HCT116 (cell line): ENCODE measurements around the gene CDK11B. TPM values are rescaled to one million over a fixed set of nuclear protein-coding genes. Genes with fewer than 3 reads are reported as not detected.
"Not testable (repeated sequence)": the region's sequence is repeated elsewhere in the genome, so short reads cannot be mapped to it uniquely, and the experiment has no call there.

ENCODE experiments used
- ATAC-seq: fragments of 200-7000 bp; cut with Tn5 transposase; 2 replicates; pipeline ENCODE4 v1.9.1; 2020; ENCODE audit warnings: mild to moderate bottlenecking, moderate library complexity
- BruUV-seq: library from RNA; stranded (reverse); fragments of 400-500 nt; replicated peaks from 2 replicates; lab custom pipeline; 2021; lab: Mats Ljungman, UMichigan
- CTCF ChIA-PET: fragments of 300-600 bp; sonication (Branson Sonifier 250); formaldehyde crosslinking; loops from one replicate; lab custom pipeline; 2021; ENCODE audit warnings: antibody characterized with exemption; lab: Charles Lee
- POLR2A ChIA-PET: fragments of 300-600, 350-600 bp; sonication (Branson Sonifier 250); formaldehyde crosslinking; loops from one replicate; lab custom pipeline; 2021; ENCODE audit warnings: antibody characterized with exemption; lab: Charles Lee
- RAD21 ChIA-PET, 2 experiments: fragments of 300-600 bp; sonication (Branson Sonifier 250); formaldehyde crosslinking; loops; one replicate each; lab custom pipeline; 2023; ENCODE audit warnings: low total read pairs in 2 of 2; ENCODE audit not compliant: uncharacterized antibody in 2 of 2, unreplicated experiment in 2 of 2, low non-redundant PET in 1 of 2; lab: Charles Lee
- DNase-seq: peaks from one replicate; pipeline ENCODE4 v3.0.0-alpha.2; 2010; ENCODE audit warnings: low read depth, low spot score
- H2AFZ ChIP-seq: fragments of 200-600 bp; shearing (Covaris generic), sonication (generic); 2 replicates; pipeline ENCODE4 v1.6.1; 2017; ENCODE audit warnings: low read depth, mixed run types, mixed read lengths, antibody characterized with exemption, low read length; ENCODE audit not compliant: poor library complexity, severe bottlenecking
- H3K27ac ChIP-seq: 2 replicates; pipeline ENCODE4 v1.5.1; 2012; ENCODE audit warnings: low read depth, low read length
- H3K27me3 ChIP-seq: fragments of 200-600 bp; sonication (generic); 2 replicates; pipeline ENCODE4 v1.6.1; 2016; ENCODE audit warnings: mixed run types, low read length, mixed read lengths; ENCODE audit not compliant: insufficient read depth
- H3K36me3 ChIP-seq, 2 experiments: fragments of 200-500 bp in 1 of 2; fragments of 200-600 bp in 1 of 2; sonication (Bioruptor generic) in 1 of 2; sonication (generic) in 1 of 2; 2 replicates each; pipeline versions ENCODE4 v1.5.1 to v1.6.1; 2014 to 2016; ENCODE audit warnings: low read length in 2 of 2, inconsistent platforms in 1 of 2, mixed read lengths in 1 of 2, mixed run types in 1 of 2; ENCODE audit not compliant: insufficient read depth in 2 of 2, control insufficient read depth in 1 of 2
- H3K4me1 ChIP-seq, 2 experiments: fragments of 200-600 bp in 1 of 2; sonication (generic) in 1 of 2; 2 replicates each; pipeline versions ENCODE4 v1.5.1 to v1.6.1; 2012 to 2017; ENCODE audit warnings: low read length in 2 of 2, inconsistent platforms in 1 of 2, mild to moderate bottlenecking in 1 of 2, mixed read lengths in 1 of 2, mixed run types in 1 of 2, moderate library complexity in 1 of 2; ENCODE audit not compliant: insufficient read depth in 2 of 2, control insufficient read depth in 1 of 2
- H3K4me2 ChIP-seq: fragments of 200-600 bp; sonication (generic); 2 replicates; pipeline ENCODE4 v1.6.1; 2017; ENCODE audit warnings: mixed run types, low read length, mixed read lengths
- H3K4me3 ChIP-seq, 2 experiments: fragments of 200-600 bp in 1 of 2; sonication (generic) in 1 of 2; replicated peaks in 1 of 2; 2 replicates each; pipeline ENCODE4 v1.5.1; 2011 to 2016; ENCODE audit warnings: low read length in 2 of 2, control low read depth in 1 of 2, low read depth in 1 of 2, mild to moderate bottlenecking in 1 of 2, mixed read lengths in 1 of 2, mixed run types in 1 of 2
- H3K79me2 ChIP-seq: fragments of 200-600 bp; sonication (generic); 2 replicates; pipeline ENCODE4 v1.6.1; 2017; ENCODE audit warnings: mild to moderate bottlenecking, mixed run types, low read length, moderate library complexity, mixed read lengths; ENCODE audit not compliant: insufficient read depth
- H3K9ac ChIP-seq: fragments of 200-600 bp; sonication (generic); 2 replicates; pipeline ENCODE4 v1.6.1; 2016; ENCODE audit warnings: low read length, mixed read lengths
- H3K9me2 ChIP-seq: fragments of 200-600 bp; sonication (generic), shearing (Covaris generic); 2 replicates; pipeline ENCODE4 v1.6.1; 2017; ENCODE audit warnings: mixed run types, mild to moderate bottlenecking, moderate library complexity; ENCODE audit not compliant: insufficient read depth
- H3K9me3 ChIP-seq, 2 experiments: fragments of 200-500 bp in 1 of 2; fragments of 200-600 bp in 1 of 2; sonication (Bioruptor generic) in 1 of 2; sonication (generic) in 1 of 2; 2 replicates each; pipeline ENCODE4 v1.6.1; 2014 to 2017; ENCODE audit warnings: low read length in 2 of 2, mixed read lengths in 2 of 2, inconsistent platforms in 1 of 2, low read depth in 1 of 2, mild to moderate bottlenecking in 1 of 2, mixed run types in 1 of 2, moderate library complexity in 1 of 2; ENCODE audit not compliant: control insufficient read depth in 1 of 2, insufficient read depth in 1 of 2
- H4K20me1 ChIP-seq: fragments of 200-600 bp; sonication (generic), shearing (Covaris generic); 2 replicates; pipeline ENCODE4 v1.6.1; 2017; ENCODE audit warnings: mixed run types, mild to moderate bottlenecking, moderate library complexity; ENCODE audit not compliant: insufficient read depth
- EGR1 ChIP-seq: IDR thresholded peaks from 2 replicates; pipeline ENCODE4 v1.6.1; 2012; ENCODE audit warnings: low read depth
- EZH2 ChIP-seq: fragments of 200-600 bp; sonication (generic); IDR thresholded peaks from 2 replicates; pipeline ENCODE4 v1.6.1; 2017; ENCODE audit warnings: antibody characterized with exemption, mixed run types
- POLR2A ChIP-seq: IDR thresholded peaks from 2 replicates; pipeline ENCODE4 v1.7.0; 2011; ENCODE audit warnings: borderline replicate concordance; ENCODE audit not compliant: insufficient read depth, insufficient read length; ENCODE audit errors: extremely low read depth
- POLR2AphosphoS5 ChIP-seq: IDR thresholded peaks from 2 replicates; pipeline ENCODE4 v1.6.1; 2011; ENCODE audit warnings: mild to moderate bottlenecking, low read depth, low read length, moderate library complexity
- SIN3A ChIP-seq: IDR thresholded peaks from 2 replicates; pipeline ENCODE4 v1.6.1; 2012; ENCODE audit warnings: low read depth
- SP1 ChIP-seq: IDR thresholded peaks from 2 replicates; pipeline ENCODE4 v1.6.1; 2012; ENCODE audit warnings: low read depth
- SRF ChIP-seq: IDR thresholded peaks from 2 replicates; pipeline ENCODE4 v1.6.1; 2012; ENCODE audit warnings: low read depth
- TCF7L2 ChIP-seq: IDR thresholded peaks from 2 replicates; pipeline ENCODE4 v1.7.0; 2011; ENCODE audit warnings: borderline replicate concordance, inconsistent platforms; ENCODE audit not compliant: insufficient read depth, insufficient read length; ENCODE audit errors: extremely low read depth
- YY1 ChIP-seq: IDR thresholded peaks from 2 replicates; pipeline ENCODE4 v1.6.1; 2011; ENCODE audit warnings: low read length, low read depth, moderate library complexity, mild to moderate bottlenecking; ENCODE audit not compliant: insufficient replicate concordance; ENCODE audit errors: extremely low read depth
- ZFX ChIP-seq: fragments of 450-650 bp; IDR thresholded peaks from 2 replicates; pipeline ENCODE4 v1.6.1; 2017
- intact Hi-C: fragments of 100-400 bp; cut with micrococcal nuclease; formaldehyde crosslinking; loops from 2 replicates; pipeline ENCODE4 v1.10.0; 2022
- total RNA-seq: library from RNA; stranded (reverse); gene quantifications from one replicate; pipeline ENCODE4 v1.2.1, GENCODE V29; 2021; ENCODE audit not compliant: unreplicated experiment
- TF ChIP-seq, protein P1 (sequence below): IDR thresholded peaks from 2 replicates; pipeline ENCODE4 v1.6.1; 2012; ENCODE audit warnings: low read depth
- TF ChIP-seq, protein P2 (sequence below): IDR thresholded peaks from 2 replicates; pipeline ENCODE4 v1.6.1; 2011; ENCODE audit warnings: mild to moderate bottlenecking, low read length, moderate library complexity; ENCODE audit not compliant: insufficient replicate concordance; ENCODE audit errors: extremely low read depth
- TF ChIP-seq, protein P3 (sequence below): IDR thresholded peaks from 2 replicates; pipeline ENCODE4 v1.6.1; 2012

The CDK11B gene
- total RNA-seq, 1 experiment from 2014 or later, result 31.5 TPM

DNA sequence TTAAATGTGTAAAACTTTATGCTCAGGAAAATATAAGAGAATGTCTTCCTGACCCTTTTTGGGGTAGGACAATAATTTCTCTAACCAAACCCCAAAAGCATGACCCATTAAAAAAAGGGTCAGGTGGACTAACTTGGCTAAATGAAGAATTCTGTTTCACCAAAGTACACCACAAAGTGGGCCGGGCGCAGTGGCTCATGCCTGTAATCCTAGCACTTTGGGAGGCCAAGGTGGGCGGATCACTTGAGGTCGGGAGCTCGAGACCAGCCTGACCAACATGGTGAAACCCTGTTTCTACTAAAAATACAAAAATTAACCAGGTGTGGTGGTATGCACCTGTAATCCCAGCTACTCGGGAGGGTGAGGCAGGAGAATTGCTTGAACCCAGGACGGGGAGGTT, 30.7 kb upstream of the CDK11B start:
- H3K4me1 ChIP-seq, result peaks cover 21 to 27% of the 10 kb centered on the region in 2 experiments
- H3K9me3 ChIP-seq, H3K36me3 ChIP-seq, POLR2A ChIA-PET, H2AFZ ChIP-seq, H3K27me3 ChIP-seq, H3K9me2 ChIP-seq, H4K20me1 ChIP-seq, H3K4me2 ChIP-seq, H3K4me3 ChIP-seq, RAD21 ChIA-PET, H3K9ac ChIP-seq, H3K27ac ChIP-seq, intact Hi-C loops, DNase-seq, ATAC-seq, CTCF ChIA-PET, BruUV-seq: not testable (repeated sequence)
- peaks cover 12% of the 10 kb centered on the region; the same call in 1 of the 2 replicates for H3K79me2 ChIP-seq

DNA sequence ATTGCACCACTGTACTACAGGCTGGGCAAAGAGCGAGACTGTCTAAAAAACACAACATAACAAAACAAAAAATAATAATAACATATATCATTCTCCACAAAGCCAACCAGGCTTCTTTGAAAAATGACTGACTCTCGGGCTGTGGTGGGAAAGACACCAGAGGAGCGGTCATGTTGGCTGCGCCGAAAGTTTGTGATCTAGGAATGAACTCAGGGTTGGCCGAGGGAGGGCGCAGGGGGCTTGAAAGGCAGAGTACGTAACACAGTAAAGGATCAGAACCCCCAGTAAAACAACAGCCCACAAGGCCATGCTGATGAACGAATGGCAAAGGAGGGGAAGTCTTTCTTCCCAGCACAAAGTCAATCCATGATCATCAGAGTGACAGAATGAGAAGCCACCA, 29.0 kb upstream of the CDK11B start:
- no peak overlapping the region for H2AFZ ChIP-seq
- H3K4me3 ChIP-seq, result no peak overlapping the region
- no peaks in the 10 kb centered on the region for H3K27me3 ChIP-seq
- ChIA-PET CTCF (no interaction called here), POLR2A (no interaction called here), RAD21 (no interaction called here)
- no peak overlapping the region for H3K27ac ChIP-seq
- no peak for ATAC-seq
- no peaks in the 10 kb centered on the region for H3K36me3 ChIP-seq
- no peaks in the 10 kb centered on the region for H4K20me1 ChIP-seq
- H3K9me3 ChIP-seq, result no peaks in the 10 kb centered on the region
- no peak for DNase-seq
- no peak for TF ChIP-seq POLR2AphosphoS5
- TF ChIP-seq, protein P1, sequence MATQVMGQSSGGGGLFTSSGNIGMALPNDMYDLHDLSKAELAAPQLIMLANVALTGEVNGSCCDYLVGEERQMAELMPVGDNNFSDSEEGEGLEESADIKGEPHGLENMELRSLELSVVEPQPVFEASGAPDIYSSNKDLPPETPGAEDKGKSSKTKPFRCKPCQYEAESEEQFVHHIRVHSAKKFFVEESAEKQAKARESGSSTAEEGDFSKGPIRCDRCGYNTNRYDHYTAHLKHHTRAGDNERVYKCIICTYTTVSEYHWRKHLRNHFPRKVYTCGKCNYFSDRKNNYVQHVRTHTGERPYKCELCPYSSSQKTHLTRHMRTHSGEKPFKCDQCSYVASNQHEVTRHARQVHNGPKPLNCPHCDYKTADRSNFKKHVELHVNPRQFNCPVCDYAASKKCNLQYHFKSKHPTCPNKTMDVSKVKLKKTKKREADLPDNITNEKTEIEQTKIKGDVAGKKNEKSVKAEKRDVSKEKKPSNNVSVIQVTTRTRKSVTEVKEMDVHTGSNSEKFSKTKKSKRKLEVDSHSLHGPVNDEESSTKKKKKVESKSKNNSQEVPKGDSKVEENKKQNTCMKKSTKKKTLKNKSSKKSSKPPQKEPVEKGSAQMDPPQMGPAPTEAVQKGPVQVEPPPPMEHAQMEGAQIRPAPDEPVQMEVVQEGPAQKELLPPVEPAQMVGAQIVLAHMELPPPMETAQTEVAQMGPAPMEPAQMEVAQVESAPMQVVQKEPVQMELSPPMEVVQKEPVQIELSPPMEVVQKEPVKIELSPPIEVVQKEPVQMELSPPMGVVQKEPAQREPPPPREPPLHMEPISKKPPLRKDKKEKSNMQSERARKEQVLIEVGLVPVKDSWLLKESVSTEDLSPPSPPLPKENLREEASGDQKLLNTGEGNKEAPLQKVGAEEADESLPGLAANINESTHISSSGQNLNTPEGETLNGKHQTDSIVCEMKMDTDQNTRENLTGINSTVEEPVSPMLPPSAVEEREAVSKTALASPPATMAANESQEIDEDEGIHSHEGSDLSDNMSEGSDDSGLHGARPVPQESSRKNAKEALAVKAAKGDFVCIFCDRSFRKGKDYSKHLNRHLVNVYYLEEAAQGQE, result no peak
- no peak for TF ChIP-seq SIN3A
- TF ChIP-seq, protein P2, sequence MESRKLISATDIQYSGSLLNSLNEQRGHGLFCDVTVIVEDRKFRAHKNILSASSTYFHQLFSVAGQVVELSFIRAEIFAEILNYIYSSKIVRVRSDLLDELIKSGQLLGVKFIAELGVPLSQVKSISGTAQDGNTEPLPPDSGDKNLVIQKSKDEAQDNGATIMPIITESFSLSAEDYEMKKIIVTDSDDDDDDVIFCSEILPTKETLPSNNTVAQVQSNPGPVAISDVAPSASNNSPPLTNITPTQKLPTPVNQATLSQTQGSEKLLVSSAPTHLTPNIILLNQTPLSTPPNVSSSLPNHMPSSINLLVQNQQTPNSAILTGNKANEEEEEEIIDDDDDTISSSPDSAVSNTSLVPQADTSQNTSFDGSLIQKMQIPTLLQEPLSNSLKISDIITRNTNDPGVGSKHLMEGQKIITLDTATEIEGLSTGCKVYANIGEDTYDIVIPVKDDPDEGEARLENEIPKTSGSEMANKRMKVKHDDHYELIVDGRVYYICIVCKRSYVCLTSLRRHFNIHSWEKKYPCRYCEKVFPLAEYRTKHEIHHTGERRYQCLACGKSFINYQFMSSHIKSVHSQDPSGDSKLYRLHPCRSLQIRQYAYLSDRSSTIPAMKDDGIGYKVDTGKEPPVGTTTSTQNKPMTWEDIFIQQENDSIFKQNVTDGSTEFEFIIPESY, result no peak
- no peak for TF ChIP-seq SP1
- no peak for TF ChIP-seq POLR2A
- TF ChIP-seq YY1, result no peak
- no peak for TF ChIP-seq SRF
- no peak for TF ChIP-seq EZH2
- no peak for TF ChIP-seq EGR1
- TF ChIP-seq TCF7L2, result no peak
- TF ChIP-seq, protein P3, sequence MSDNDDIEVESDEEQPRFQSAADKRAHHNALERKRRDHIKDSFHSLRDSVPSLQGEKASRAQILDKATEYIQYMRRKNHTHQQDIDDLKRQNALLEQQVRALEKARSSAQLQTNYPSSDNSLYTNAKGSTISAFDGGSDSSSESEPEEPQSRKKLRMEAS, result no peak
- no peak for TF ChIP-seq ZFX
- intact Hi-C loops, result no loop called here
- no TSS peak for BruUV-seq
- H3K4me2 ChIP-seq, result no peak overlapping the region
- no peak overlapping the region for H3K9ac ChIP-seq
- H3K79me2 ChIP-seq, result peaks cover 15% of the 10 kb centered on the region; the same call in 1 of the 2 replicates
- no peaks in the 10 kb centered on the region for H3K9me2 ChIP-seq
- peaks cover 19 to 23% of the 10 kb centered on the region in 2 experiments for H3K4me1 ChIP-seq
